Mammary epithelial cell (primary cell): ENCODE measurements around the gene CYB561D1.

ENCODE experiments used
- CTCF ChIP-seq, 2 donors: IDR thresholded peaks in 1 of 2; conservative IDR thresholded peaks in 1 of 2; 2 replicates each; pipeline ENCODE4 v1.5.1; 2011 to 2012; ENCODE audit warnings: inconsistent platforms in 2 of 2, low read length in 2 of 2, mild to moderate bottlenecking in 2 of 2, control low read depth in 1 of 2, low read depth in 1 of 2; ENCODE audit not compliant: insufficient read depth in 1 of 2; ENCODE audit errors: extremely low read depth in 1 of 2
- EZH2 ChIP-seq: IDR thresholded peaks from 2 replicates; pipeline ENCODE4 v1.6.1; 2012; ENCODE audit warnings: low read length, inconsistent platforms, borderline replicate concordance

GRCh38 chr1:109478806-109479205 is 15.1 kb upstream of the CYB561D1 start:
- TF ChIP-seq EZH2: no peak
- no peak for TF ChIP-seq CTCF (conservative IDR thresholded peaks at IDR 0.05 in 1 of 2, IDR thresholded peaks at IDR 0.05 in 1 of 2; ENCODE audit: extremely low read depth in 1 of 2, insufficient read depth in 1 of 2, low read depth in 1 of 2, low read length in 2 of 2)
